ENCODE results near the gene SDR42E1.

SDR42E1 gene

GRCh38 chr16:82033683-82034300 lies 22.5 kb upstream of the SDR42E1 start:
- no peak for DNase-seq (ENCODE audit: low read depth)
- no peak for TF ChIP-seq CTCF (IDR thresholded peaks at IDR 0.05; ENCODE audit: low read depth, low read length, missing control alignments)
- H3K4me3 ChIP-seq (ENCODE audit: low read depth, low read length), result no peak overlapping the region

GRCh38 chr16:82033006-82033405 lies 21.7 kb upstream of the SDR42E1 start:
- DNase-seq (ENCODE audit: low read depth), result no peak
- no peak for TF ChIP-seq CTCF (IDR thresholded peaks at IDR 0.05; ENCODE audit: low read depth, low read length, missing control alignments)
- in situ Hi-C loops (cut with HindIII; ENCODE audit: low sequenced_read_pairs), result loop anchor here (25.0 kb wide), 1 partner anchor 604 kb away; the partner anchor contains the start of gene CDH13
- H3K4me3 ChIP-seq (ENCODE audit: low read depth, low read length), result no peak overlapping the region

More at GRCh38 chr16:82033683-82034300, 22.5 kb upstream of the SDR42E1 start:
- in situ Hi-C loops (cut with HindIII; ENCODE audit: low sequenced_read_pairs), result loop anchor here (25.0 kb wide), 1 partner anchor 604 kb away; the partner anchor contains the start of gene CDH13

GRCh38 chr16:82031116-82032084 lies 20.1 kb upstream of the SDR42E1 start:
- peak; percentile 81 for DNase-seq (ENCODE audit: low read depth)
- no peak overlapping the region for H3K4me3 ChIP-seq (ENCODE audit: low read depth, low read length)
- peak; percentile 80 for TF ChIP-seq CTCF (IDR thresholded peaks at IDR 0.05; ENCODE audit: low read depth, low read length, missing control alignments)
- in situ Hi-C loops (cut with HindIII; ENCODE audit: low sequenced_read_pairs), result loop anchor here (25.0 kb wide), 1 partner anchor 606 kb away; the partner anchor contains the start of gene CDH13

DNA sequence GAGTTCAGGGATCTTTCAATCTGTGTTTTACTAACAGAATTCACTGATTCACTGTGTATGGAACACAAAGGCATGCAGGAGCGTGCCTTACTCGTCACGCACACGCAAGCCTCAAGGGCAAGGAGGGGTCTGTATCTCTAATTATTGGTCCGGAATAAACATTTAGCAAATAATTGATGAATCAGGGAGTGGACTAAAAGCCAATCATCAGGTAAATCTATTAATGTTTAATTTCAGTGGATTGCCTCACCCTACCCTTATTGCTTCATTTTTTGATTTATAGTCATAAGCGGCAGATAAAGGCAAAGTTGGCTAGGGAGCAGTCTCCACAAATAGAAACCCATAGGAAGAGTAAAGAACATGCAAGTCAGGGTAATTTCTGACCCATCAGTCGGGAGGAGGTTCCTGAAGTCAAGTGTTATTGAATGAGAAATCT lies 16.4 kb upstream of the SDR42E1 start:
- DNase-seq (ENCODE audit: low read depth), result no peak
- H3K4me3 ChIP-seq (ENCODE audit: low read depth, low read length), result no peak overlapping the region
- in situ Hi-C loops (cut with HindIII; ENCODE audit: low sequenced_read_pairs), result loop anchor here (25.0 kb wide), 1 partner anchor 610 kb away; the partner anchor contains the start of gene CDH13
- no peak for TF ChIP-seq CTCF (IDR thresholded peaks at IDR 0.05; ENCODE audit: low read depth, low read length, missing control alignments)

DNA sequence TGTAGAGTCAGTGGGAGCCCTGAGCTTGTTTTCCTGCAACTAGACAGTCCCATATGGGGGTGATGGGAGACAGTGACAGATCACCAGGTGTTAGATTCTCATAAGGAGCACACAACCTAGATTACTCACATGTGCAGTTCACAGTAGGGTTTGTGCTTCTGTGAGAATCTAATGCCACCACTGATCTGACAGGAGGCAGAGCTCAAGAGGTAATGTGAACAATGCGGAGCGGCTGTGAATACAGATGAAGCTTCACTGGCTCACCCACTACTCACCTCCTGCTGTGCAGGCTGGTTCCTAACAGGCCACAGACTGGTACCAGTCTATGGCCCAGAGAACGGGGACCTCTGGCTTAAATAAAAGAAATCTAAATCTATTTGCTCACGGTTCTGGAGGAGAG lies 13.6 kb upstream of the SDR42E1 start:
- no peak for TF ChIP-seq CTCF (IDR thresholded peaks at IDR 0.05; ENCODE audit: low read depth, low read length, missing control alignments)
- H3K4me3 ChIP-seq (ENCODE audit: low read depth, low read length), result no peak overlapping the region
- DNase-seq (ENCODE audit: low read depth), result no peak
- in situ Hi-C loops (cut with HindIII; ENCODE audit: low sequenced_read_pairs), result loop anchor here (25.0 kb wide), 1 partner anchor 612 kb away; the partner anchor contains the start of gene CDH13

GRCh38 chr16:82024316-82024715 lies 13.0 kb upstream of the SDR42E1 start:
- in situ Hi-C loops (cut with HindIII; ENCODE audit: low sequenced_read_pairs), result no loop called here
- TF ChIP-seq CTCF (IDR thresholded peaks at IDR 0.05; ENCODE audit: low read depth, low read length, missing control alignments), result no peak
- no peak for DNase-seq (ENCODE audit: low read depth)
- no peak overlapping the region for H3K4me3 ChIP-seq (ENCODE audit: low read depth, low read length)

Data from astrocyte of the cerebellum (primary cell).